ENCODE data around the gene TENM4.
A peak's percentile ranks its signal among the peaks of the same experiment; 100 is the strongest.
"Not testable (repeated sequence)": the region's sequence is repeated elsewhere in the genome, so short reads cannot be mapped to it uniquely, and the experiment has no call there.

The TENM4 gene

DNA sequence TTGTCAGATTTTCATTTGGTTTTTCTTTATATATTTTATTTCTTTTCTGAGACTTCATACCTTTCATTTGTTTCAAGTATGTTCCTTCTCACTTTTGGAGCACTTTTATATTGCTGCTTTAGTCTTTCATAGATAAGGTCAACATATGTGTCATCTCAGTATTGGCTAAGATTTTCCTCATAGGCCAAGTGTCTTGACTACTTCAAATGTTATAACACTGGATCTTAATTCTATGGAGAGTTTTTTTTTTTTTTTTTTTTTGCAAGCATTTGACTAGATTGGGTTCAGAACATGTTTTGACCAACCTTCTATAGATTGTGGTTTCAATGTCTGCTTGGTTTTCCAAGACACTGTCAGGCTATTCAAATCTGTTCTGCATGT lies 797.2 kb downstream of the TENM4 start:
- no peak for DNase-seq

DNA sequence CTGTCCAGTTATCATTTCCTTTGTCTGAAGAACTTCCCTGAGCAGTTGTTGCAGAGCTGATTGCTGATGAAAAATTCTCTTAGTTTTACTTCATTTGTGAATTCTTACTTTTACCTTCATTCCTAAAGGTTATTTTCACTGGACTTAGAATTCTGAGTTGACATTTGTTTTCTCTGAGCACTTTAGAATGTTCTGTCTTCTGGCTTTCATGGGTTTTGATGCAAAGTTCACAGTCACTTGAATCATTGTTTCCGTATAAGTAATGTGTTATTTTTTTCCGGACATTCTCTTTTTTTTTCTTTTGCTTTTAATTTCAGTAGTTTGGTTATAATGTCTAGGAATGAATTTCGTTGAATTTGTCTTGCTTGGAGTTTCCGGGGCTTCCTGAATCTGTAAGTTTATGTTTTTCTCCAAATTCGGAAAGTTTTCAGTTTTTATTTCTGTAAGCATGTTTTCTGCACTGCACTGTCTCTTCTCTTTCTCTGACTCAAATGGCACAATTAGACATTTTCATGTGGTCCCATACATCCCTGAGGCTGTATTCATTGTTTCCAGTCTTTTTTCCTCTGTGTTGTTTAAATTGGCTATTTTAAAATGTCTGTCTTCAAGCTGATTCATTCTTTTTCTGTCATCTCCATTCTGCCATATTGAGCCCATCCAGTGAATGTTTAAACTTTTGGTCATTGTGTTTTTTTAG lies 797.7 kb downstream of the TENM4 start:
- no peak for DNase-seq

GRCh38 chr11:78641541-78641940 lies 799.3 kb downstream of the TENM4 start:
- no peak for DNase-seq

DNA sequence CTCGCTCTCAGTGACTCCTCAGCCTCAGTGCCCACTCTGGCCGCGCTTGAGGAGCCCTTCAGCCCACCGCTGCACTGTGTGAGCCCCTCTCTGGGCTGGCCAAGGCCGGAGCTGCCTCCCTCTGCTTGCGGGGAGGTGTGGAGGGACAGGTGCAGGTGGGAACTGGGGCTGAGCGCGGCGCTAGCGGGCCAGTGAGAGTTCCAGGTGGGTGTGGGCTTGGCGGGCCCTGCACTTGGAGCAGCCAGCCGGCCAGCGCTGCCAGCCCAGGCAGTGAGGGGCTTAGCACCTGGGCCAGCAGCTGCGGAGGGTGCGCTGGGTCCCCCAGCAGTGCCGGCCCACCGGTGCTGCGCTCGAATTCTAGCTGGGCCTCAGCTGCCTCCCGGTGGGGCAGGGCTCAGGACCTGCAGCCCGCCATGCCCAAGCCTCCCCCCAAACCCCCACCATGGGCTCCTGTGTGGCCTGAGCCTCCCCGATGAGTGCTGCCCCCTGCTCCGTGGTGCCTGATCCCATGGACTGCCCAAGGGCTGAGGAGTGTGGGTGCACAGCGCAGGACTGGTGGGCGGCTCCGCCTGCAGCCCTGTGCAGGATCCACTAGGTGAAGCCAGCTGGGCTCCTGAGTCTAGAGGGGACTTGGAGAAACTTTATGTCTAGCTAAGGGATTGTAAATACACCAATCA lies 802.0 kb downstream of the TENM4 start:
- DNase-seq: no peak

DNA sequence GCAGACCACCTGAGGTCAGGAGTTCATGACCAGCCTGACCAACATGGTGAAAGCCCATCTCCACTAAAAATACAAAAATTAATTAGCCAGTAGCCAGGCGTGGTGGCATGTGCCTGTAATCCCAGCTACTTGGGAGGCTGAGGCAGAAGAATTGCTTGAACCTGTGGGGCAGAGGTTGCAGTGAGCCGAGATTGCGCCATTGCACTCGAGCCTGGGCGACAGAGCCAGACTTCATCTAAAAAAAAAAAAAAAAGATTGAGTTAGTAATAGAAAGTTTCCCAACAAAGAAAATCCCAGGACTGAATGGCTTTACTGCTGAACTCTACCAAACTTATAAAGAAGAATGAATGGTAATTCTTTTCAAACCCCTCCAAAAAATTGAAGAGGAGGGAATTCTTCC lies 803.3 kb downstream of the TENM4 start:
- DNase-seq: not testable (repeated sequence)

DNA sequence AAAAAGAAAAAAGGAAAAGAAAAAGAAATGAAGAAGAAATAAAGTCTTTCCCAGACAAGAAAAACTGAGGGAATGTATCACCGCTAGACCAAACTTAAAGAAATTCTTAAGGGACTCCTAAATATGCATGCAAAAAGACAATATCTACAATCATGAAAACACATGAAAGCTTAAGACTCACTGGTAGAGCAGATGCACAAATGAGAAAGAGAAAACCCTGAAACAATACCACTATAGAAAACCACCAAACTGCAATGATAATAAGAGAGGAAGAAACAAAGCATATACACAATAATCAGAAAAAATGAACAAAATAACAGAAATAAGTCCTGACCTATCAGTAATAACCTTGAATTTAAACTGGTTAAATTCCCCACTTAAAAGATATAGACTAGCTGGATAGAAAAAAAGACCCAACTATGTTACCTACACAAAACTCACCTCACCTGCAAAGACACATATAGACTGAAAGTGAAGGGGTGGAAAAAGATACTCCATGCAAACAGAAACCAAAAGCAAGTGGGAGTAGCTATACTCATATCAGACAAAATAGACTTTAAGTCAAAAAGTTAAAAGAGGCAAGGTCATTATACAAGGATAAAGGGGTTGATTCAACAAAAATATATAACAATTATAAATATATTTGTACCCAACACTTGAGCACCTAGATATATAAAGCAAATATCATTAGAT lies 804.9 kb downstream of the TENM4 start:
- no peak for DNase-seq

- DNase-seq: no peak
Observed at GRCh38 chr11:78633516-78634310, 807.1 kb downstream of the TENM4 start.

GRCh38 chr11:78630561-78631303 lies 810.1 kb downstream of the TENM4 start:
- no peak for DNase-seq

GRCh38 chr11:78630155-78630554 lies 810.7 kb downstream of the TENM4 start:
- no peak for DNase-seq

GRCh38 chr11:78622666-78623065 lies 818.2 kb downstream of the TENM4 start:
- no peak for DNase-seq

DNA sequence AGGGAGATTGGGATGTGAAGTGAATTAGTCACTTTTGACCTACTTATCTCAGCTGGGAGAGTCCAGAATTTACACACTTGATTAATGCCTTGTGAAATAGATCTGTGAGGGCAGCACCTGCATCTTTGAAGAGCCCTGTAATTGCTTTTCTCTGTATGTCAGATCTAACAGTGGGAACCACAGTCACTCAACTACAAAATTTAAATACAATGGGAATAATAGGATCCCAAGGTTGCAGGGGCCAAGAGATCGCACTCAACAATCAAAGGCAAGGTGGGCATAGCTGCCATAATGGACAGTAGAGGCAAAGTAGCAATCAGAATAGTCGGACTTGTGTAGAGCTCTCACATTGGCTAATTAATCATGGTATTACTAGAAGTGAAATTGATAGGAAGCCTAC lies 820.7 kb downstream of the TENM4 start:
- DNase-seq: no peak

DNA sequence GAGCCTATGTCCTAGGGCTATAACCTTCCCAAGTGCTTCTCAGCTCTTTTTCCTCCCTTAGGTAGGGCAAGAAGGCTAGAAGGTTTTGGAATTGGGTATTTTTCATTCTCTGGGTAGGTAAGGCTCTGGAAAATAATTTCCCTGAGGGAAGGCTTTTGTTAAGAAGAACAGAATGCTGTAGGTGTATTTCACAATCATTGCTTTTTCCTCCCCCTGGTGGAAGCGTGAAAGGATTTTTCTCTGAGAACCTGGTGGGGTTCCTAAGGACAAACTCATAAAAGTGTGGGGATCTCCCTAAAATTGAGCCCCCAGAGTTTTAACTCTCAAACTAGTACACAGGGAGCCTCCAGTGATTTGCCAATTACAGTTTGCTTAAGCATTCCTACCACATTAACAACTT lies 825.1 kb downstream of the TENM4 start:
- no peak for DNase-seq

DNA sequence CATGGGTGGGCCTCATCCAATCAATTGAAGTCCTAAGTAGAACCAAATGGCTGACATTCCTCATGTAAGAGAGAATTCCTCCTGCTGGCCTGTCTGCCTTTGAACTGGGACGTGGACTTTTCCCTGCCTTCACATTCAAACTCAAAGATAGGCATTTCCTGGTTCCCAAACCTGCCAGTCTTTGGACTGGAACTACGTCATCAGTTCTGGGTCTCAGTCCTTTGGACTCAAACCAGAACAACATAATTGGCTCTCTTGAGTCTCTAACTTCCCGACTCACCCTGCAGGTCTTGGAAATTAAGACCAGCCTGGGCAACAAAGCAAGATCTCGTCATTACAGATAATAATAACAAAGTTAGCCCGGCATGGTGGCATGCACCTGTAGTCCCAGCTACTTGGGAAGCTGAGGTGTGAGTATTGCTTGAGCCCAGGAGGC lies 827.4 kb downstream of the TENM4 start:
- DNase-seq: no peak

- no peak for DNase-seq
Observed at GRCh38 chr11:78612721-78613377, 828.0 kb downstream of the TENM4 start.

DNA sequence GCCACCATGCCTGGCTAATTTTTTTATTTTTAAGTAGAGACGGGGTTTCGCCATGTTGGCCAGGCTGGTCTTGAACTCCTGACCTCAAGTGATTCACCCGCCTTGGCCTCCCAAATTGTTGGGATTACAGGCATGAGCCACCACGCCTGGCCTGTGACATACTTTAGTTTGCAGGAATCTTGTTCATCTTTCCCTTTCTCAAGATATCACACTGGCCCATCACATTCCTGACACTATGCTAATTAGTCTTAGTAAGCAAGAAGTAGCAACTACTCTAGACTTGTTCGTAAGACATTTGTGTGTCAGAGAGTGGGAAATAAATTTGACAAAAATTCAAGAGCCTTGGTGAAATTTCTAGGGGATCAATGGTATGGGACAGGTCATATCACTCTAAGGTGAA lies 831.5 kb downstream of the TENM4 start:
- not testable (repeated sequence) for DNase-seq

DNA sequence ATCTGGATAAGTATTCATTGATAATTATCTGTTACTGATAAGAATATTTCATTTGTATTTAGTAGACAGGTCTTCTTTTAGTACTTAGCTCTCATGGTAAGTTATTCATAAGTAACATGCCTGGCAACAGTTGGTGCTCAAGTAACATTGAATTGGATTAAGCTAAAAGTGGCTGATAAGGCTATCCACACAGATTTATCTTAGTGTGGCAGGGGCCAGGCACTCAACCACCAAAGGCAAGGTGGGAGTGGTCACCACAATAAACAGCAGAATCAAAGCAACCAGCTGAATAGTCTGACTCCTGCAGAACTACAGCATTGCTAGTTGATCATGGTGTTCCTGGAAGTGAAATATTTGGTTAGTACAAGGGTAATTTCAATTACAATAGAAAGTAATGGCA lies 833.1 kb downstream of the TENM4 start:
- no peak for DNase-seq

GRCh38 chr11:78606667-78607066 lies 834.2 kb downstream of the TENM4 start:
- DNase-seq: no peak

DNA sequence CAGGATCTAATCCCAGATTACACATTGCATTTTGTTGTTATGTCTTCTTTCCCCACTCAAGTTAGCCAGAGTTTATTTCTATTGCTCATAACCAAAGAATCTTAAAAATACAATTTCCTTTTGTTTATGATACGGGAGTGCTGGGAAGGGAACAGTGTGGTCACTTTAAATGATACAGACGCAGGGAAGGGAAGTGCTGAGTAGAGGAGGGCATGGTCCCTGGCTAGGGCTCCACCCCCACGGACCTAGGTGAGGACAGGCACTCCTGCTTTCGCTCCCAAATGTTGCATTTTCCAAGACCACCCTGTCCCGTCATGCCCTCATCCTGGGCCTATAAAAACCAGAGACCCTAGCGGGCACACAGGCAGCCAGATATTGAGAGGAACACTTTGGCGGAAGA lies 835.5 kb downstream of the TENM4 start:
- DNase-seq: peak; percentile 15

GRCh38 chr11:78603792-78604191 lies 837.0 kb downstream of the TENM4 start:
- DNase-seq: no peak
